ENCODE results near the gene NOTO.

NOTO gene

GRCh38 chr2:73235315-73236028 lies 33.1 kb downstream of the NOTO start:
- H3K4me3 ChIP-seq (ENCODE audit: low read length) = peak overlapping the region; percentile 96
- no peak for DNase-seq (ENCODE audit: low read depth)
- no peak for TF ChIP-seq CTCF (conservative IDR thresholded peaks at IDR 0.05; ENCODE audit: low read depth, low read length)

GRCh38 chr2:73237168-73237567 lies 34.8 kb downstream of the NOTO start:
- DNase-seq (ENCODE audit: low read depth) = no peak
- H3K4me3 ChIP-seq (ENCODE audit: low read length) = no peak overlapping the region
- TF ChIP-seq CTCF (conservative IDR thresholded peaks at IDR 0.05; ENCODE audit: low read depth, low read length) = no peak

GRCh38 chr2:73238149-73238548 lies 35.8 kb downstream of the NOTO start:
- no peak for DNase-seq (ENCODE audit: low read depth)
- TF ChIP-seq CTCF (conservative IDR thresholded peaks at IDR 0.05; ENCODE audit: low read depth, low read length) = no peak
- H3K4me3 ChIP-seq (ENCODE audit: low read length) = no peak overlapping the region

- no peak for TF ChIP-seq CTCF (conservative IDR thresholded peaks at IDR 0.05; ENCODE audit: low read depth, low read length)
- H3K4me3 ChIP-seq (ENCODE audit: low read length) = no peak overlapping the region
- DNase-seq (ENCODE audit: low read depth) = no peak
Measured at GRCh38 chr2:73238976-73239375, 36.6 kb downstream of the NOTO start.

- no peak overlapping the region for H3K4me3 ChIP-seq (ENCODE audit: low read length)
- peak; percentile 0 for DNase-seq (ENCODE audit: low read depth)
- TF ChIP-seq CTCF (conservative IDR thresholded peaks at IDR 0.05; ENCODE audit: low read depth, low read length) = no peak
Measured at GRCh38 chr2:73239776-73240175, 37.4 kb downstream of the NOTO start.

- H3K4me3 ChIP-seq (ENCODE audit: low read length) = no peak overlapping the region
- TF ChIP-seq CTCF (conservative IDR thresholded peaks at IDR 0.05; ENCODE audit: low read depth, low read length) = no peak
- peak; percentile 3 for DNase-seq (ENCODE audit: low read depth)
Measured at GRCh38 chr2:73243884-73244570, 41.7 kb downstream of the NOTO start.

- TF ChIP-seq CTCF (conservative IDR thresholded peaks at IDR 0.05; ENCODE audit: low read depth, low read length) = no peak
- DNase-seq (ENCODE audit: low read depth) = no peak
- H3K4me3 ChIP-seq (ENCODE audit: low read length) = no peak overlapping the region
Measured at GRCh38 chr2:73244580-73244979, 42.2 kb downstream of the NOTO start.
